Epithelial cell of proximal tubule (primary cell): Measurements from ENCODE around the gene CIRBP. TPM values are rescaled to one million over a fixed set of nuclear protein-coding genes. Genes with fewer than 3 reads are reported as not detected.

ENCODE experiments used
- DNase-seq: peaks from one replicate; pipeline ENCODE4 v3.0.0-alpha.2; 2011; ENCODE audit warnings: low read depth
- H3K4me3 ChIP-seq: 2 replicates; pipeline ENCODE4 v1.5.1; 2011; ENCODE audit warnings: low read depth, mild to moderate bottlenecking, low read length
- CTCF ChIP-seq: conservative IDR thresholded peaks from 2 replicates; pipeline ENCODE4 v1.5.1; 2012; ENCODE audit warnings: low read depth, mild to moderate bottlenecking, low read length
- total RNA-seq: library from RNA; depleted of rRNA; stranded (reverse); fragments of >200 nt; gene quantifications from 2 replicates; pipeline ENCODE4 v1.2.3, GENCODE V29; 2015

Gene CIRBP
- total RNA-seq, 1 donor from 2014 or later = 317 TPM

GRCh38 chr19:1308718-1309117, 39.6 kb downstream of the CIRBP start:
- DNase-seq = no peak
- H3K4me3 ChIP-seq = no peak overlapping the region
- no peak for TF ChIP-seq CTCF

GRCh38 chr19:1309977-1310852, 41.1 kb downstream of the CIRBP start:
- TF ChIP-seq CTCF = no peak
- DNase-seq = no peak
- no peak overlapping the region for H3K4me3 ChIP-seq

GRCh38 chr19:1310853-1311180, 41.7 kb downstream of the CIRBP start:
- no peak overlapping the region for H3K4me3 ChIP-seq
- DNase-seq = no peak
- TF ChIP-seq CTCF = no peak

- H3K4me3 ChIP-seq = no peak overlapping the region
- TF ChIP-seq CTCF = no peak
- DNase-seq = no peak
These were observed 42.5 kb downstream of the CIRBP start for GRCh38 chr19:1311543-1312091.

- DNase-seq = no peak
- H3K4me3 ChIP-seq = no peak overlapping the region
- no peak for TF ChIP-seq CTCF
These were observed 43.9 kb downstream of the CIRBP start for GRCh38 chr19:1312767-1313694.

- H3K4me3 ChIP-seq = no peak overlapping the region
- TF ChIP-seq CTCF = no peak
- no peak for DNase-seq
These were observed 44.8 kb downstream of the CIRBP start for GRCh38 chr19:1313695-1314613.
